ENCODE measurements around the gene STIM2. TPM values are rescaled to one million over a fixed set of nuclear protein-coding genes. Genes with fewer than 3 reads are reported as not detected.

The STIM2 gene
- total RNA-seq, 1 experiment from 2014 or later: 30.2 TPM

GRCh38 chr4:26827798-26828197 is 32.8 kb upstream of the STIM2 start:
- no peak overlapping the region for H3K4me2 ChIP-seq
- H3F3A ChIP-seq (ENCODE audit: insufficient read depth, low read depth): no peaks in the 10 kb centered on the region
- H3K27ac ChIP-seq: no peak overlapping the region
- H3K36me3 ChIP-seq (ENCODE audit: low read depth): no peaks in the 10 kb centered on the region
- H3K4me3 ChIP-seq: no peak overlapping the region
- no peaks in the 10 kb centered on the region for H3K9me2 ChIP-seq (ENCODE audit: insufficient read depth)
- DNase-seq: no peak
- no peaks in the 10 kb centered on the region for H3K79me2 ChIP-seq (ENCODE audit: low read depth)
- no peak for TF ChIP-seq CTCF (conservative IDR thresholded peaks at IDR 0.05)
- TF ChIP-seq EZH2 (IDR thresholded peaks at IDR 0.05; ENCODE audit: low read depth): no peak
- BruUV-seq (replicated peaks): no TSS peak
- no peaks in the 10 kb centered on the region for H3K4me1 ChIP-seq (replicated peaks; ENCODE audit: insufficient read depth)
- CTCF ChIA-PET: no interaction called here
- H3K27me3 ChIP-seq (ENCODE audit: insufficient read depth, low read depth): no peaks in the 10 kb centered on the region
- H4K20me1 ChIP-seq (ENCODE audit: insufficient read depth): no peaks in the 10 kb centered on the region
- no peak overlapping the region for H2AFZ ChIP-seq
- POLR2A ChIA-PET (ENCODE audit: unreplicated experiment): no interaction called here
- H3K9me3 ChIP-seq (ENCODE audit: insufficient read depth, low read depth): no peaks in the 10 kb centered on the region
- intact Hi-C loops (cut with micrococcal nuclease; ENCODE audit: unreplicated experiment): no loop called here

GRCh38 chr4:26829018-26829417 is 31.6 kb upstream of the STIM2 start:
- POLR2A ChIA-PET (ENCODE audit: unreplicated experiment): no interaction called here
- no peaks in the 10 kb centered on the region for H3K36me3 ChIP-seq (ENCODE audit: low read depth)
- H3K4me3 ChIP-seq: no peak overlapping the region
- no peak for DNase-seq
- H2AFZ ChIP-seq: no peak overlapping the region
- H3K9me2 ChIP-seq (ENCODE audit: insufficient read depth): no peaks in the 10 kb centered on the region
- H3K27ac ChIP-seq: no peak overlapping the region
- no peaks in the 10 kb centered on the region for H3F3A ChIP-seq (ENCODE audit: insufficient read depth, low read depth)
- TF ChIP-seq CTCF (conservative IDR thresholded peaks at IDR 0.05): no peak
- no peak for TF ChIP-seq EZH2 (IDR thresholded peaks at IDR 0.05; ENCODE audit: low read depth)
- no peaks in the 10 kb centered on the region for H4K20me1 ChIP-seq (ENCODE audit: insufficient read depth)
- H3K4me1 ChIP-seq (replicated peaks; ENCODE audit: insufficient read depth): no peaks in the 10 kb centered on the region
- H3K79me2 ChIP-seq (ENCODE audit: low read depth): no peaks in the 10 kb centered on the region
- H3K4me2 ChIP-seq: no peak overlapping the region
- intact Hi-C loops (cut with micrococcal nuclease; ENCODE audit: unreplicated experiment): no loop called here
- no peaks in the 10 kb centered on the region for H3K27me3 ChIP-seq (ENCODE audit: insufficient read depth, low read depth)
- BruUV-seq (replicated peaks): no TSS peak
- CTCF ChIA-PET: no interaction called here
- no peaks in the 10 kb centered on the region for H3K9me3 ChIP-seq (ENCODE audit: insufficient read depth, low read depth)

- Histone ChIP-seq H3K9me2 (ENCODE audit: insufficient read depth) (no peaks in the 10 kb centered on the region), H3F3A (ENCODE audit: insufficient read depth, low read depth) (no peaks in the 10 kb centered on the region), H3K79me2 (ENCODE audit: low read depth) (no peaks in the 10 kb centered on the region), H3K27ac (no peak overlapping the region), H4K20me1 (ENCODE audit: insufficient read depth) (no peaks in the 10 kb centered on the region), H3K9me3 (ENCODE audit: insufficient read depth, low read depth) (no peaks in the 10 kb centered on the region), H3K27me3 (ENCODE audit: insufficient read depth, low read depth) (no peaks in the 10 kb centered on the region), H2AFZ (no peak overlapping the region), H3K4me3 (no peak overlapping the region), H3K4me1 (replicated peaks; ENCODE audit: insufficient read depth) (no peaks in the 10 kb centered on the region), H3K4me2 (no peak overlapping the region), H3K36me3 (ENCODE audit: low read depth) (no peaks in the 10 kb centered on the region)
- TF ChIP-seq EZH2 (IDR thresholded peaks at IDR 0.05; ENCODE audit: low read depth) (no peak), CTCF (conservative IDR thresholded peaks at IDR 0.05) (no peak)
- ChIA-PET POLR2A (ENCODE audit: unreplicated experiment) (no interaction called here), CTCF (no interaction called here)
- intact Hi-C loops (cut with micrococcal nuclease; ENCODE audit: unreplicated experiment): no loop called here
- no peak for DNase-seq
- BruUV-seq (replicated peaks): no TSS peak
These were observed 30.6 kb upstream of the STIM2 start for GRCh38 chr4:26830033-26830432.

All from PC-9 (cell line).